Keratinocyte (primary cell): ENCODE data around the gene SPHK2.

ENCODE experiments used
- EZH2 ChIP-seq: IDR thresholded peaks from one replicate; pipeline ENCODE4 v1.6.1; 2012; ENCODE audit warnings: inconsistent platforms, mild to moderate bottlenecking, low read length, moderate library complexity
- TF ChIP-seq, protein P1 (sequence below), 3 experiments: IDR thresholded peaks in 1 of 3; conservative IDR thresholded peaks in 1 of 3; optimal IDR thresholded peaks in 1 of 3; 2 replicates in 2 of 3; 3 replicates in 1 of 3; pipeline versions ENCODE3 to v1.5.1; 2011; ENCODE audit warnings: low read length in 3 of 3, mild to moderate bottlenecking in 3 of 3, moderate library complexity in 2 of 3, control low read depth in 1 of 3, inconsistent platforms in 1 of 3; ENCODE audit not compliant: insufficient read depth in 2 of 3; ENCODE audit errors: extremely low read depth in 1 of 3

DNA sequence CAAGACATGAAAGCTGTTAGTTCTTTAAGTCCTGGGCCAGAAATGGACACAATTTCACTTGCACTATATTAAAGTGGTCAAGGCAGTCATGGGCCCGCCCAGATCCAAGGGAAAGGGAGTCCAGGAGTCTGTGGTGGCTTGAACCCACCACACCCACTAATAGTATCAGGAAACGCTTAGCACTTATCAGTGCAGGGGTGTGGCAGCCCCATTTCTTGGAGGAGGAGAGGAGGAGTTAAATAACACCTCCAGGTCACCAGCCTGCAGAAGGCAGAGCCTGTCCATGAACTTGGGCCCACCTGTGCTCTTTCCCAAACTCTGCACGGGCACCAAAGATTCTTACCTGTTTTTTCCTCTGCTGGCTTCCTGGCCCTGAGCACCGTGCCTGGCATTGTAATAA lies 58.9 kb downstream of the SPHK2 start:
- TF ChIP-seq EZH2: no peak
- TF ChIP-seq, protein P1, sequence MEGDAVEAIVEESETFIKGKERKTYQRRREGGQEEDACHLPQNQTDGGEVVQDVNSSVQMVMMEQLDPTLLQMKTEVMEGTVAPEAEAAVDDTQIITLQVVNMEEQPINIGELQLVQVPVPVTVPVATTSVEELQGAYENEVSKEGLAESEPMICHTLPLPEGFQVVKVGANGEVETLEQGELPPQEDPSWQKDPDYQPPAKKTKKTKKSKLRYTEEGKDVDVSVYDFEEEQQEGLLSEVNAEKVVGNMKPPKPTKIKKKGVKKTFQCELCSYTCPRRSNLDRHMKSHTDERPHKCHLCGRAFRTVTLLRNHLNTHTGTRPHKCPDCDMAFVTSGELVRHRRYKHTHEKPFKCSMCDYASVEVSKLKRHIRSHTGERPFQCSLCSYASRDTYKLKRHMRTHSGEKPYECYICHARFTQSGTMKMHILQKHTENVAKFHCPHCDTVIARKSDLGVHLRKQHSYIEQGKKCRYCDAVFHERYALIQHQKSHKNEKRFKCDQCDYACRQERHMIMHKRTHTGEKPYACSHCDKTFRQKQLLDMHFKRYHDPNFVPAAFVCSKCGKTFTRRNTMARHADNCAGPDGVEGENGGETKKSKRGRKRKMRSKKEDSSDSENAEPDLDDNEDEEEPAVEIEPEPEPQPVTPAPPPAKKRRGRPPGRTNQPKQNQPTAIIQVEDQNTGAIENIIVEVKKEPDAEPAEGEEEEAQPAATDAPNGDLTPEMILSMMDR (optimal IDR thresholded peaks at IDR 0.05 in 1 of 3, IDR thresholded peaks at IDR 0.05 in 1 of 3, conservative IDR thresholded peaks at IDR 0.05 in 1 of 3; ENCODE audit: extremely low read depth in 1 of 3, insufficient read depth in 2 of 3, low read length in 3 of 3): no peak
